Fibroblast of mammary gland (primary cell): ENCODE data around the gene SPINK2.

Experiments
- DNase-seq: peaks from one replicate; pipeline ENCODE4 v3.0.0-alpha.2; 2010; ENCODE audit warnings: low read depth
- H3K4me3 ChIP-seq: 2 replicates; pipeline ENCODE4 v1.5.1; 2011; ENCODE audit warnings: low read depth, mild to moderate bottlenecking, low read length, moderate library complexity; ENCODE audit not compliant: control insufficient read depth
- TF ChIP-seq, protein P1 (sequence below): conservative IDR thresholded peaks from 2 replicates; pipeline ENCODE4 v1.5.1; 2011; ENCODE audit warnings: low read depth, low read length, inconsistent platforms; ENCODE audit not compliant: control insufficient read depth, insufficient read depth

The SPINK2 gene

GRCh38 chr4:56768316-56768715 is 53.2 kb downstream of the SPINK2 start:
- TF ChIP-seq, protein P1, sequence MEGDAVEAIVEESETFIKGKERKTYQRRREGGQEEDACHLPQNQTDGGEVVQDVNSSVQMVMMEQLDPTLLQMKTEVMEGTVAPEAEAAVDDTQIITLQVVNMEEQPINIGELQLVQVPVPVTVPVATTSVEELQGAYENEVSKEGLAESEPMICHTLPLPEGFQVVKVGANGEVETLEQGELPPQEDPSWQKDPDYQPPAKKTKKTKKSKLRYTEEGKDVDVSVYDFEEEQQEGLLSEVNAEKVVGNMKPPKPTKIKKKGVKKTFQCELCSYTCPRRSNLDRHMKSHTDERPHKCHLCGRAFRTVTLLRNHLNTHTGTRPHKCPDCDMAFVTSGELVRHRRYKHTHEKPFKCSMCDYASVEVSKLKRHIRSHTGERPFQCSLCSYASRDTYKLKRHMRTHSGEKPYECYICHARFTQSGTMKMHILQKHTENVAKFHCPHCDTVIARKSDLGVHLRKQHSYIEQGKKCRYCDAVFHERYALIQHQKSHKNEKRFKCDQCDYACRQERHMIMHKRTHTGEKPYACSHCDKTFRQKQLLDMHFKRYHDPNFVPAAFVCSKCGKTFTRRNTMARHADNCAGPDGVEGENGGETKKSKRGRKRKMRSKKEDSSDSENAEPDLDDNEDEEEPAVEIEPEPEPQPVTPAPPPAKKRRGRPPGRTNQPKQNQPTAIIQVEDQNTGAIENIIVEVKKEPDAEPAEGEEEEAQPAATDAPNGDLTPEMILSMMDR = no peak
- no peak for DNase-seq
- H3K4me3 ChIP-seq = no peak overlapping the region

DNA sequence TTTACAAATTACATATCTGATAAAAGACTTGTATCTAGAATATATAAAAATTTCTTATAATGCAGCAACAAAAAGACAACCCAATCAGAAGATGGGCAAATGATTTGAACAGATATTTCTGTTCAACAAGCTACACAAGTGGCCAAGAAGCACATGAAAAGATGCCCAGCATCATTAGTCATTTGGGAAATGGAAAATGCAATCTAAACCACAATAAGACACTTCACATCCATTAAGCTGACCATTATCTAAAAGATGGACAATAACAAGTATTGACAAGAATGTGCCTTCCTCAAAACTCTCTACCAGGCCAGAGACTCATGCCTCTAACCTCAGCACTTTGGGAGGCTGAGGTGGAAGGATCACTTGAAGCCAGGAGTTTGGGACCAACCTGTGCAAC is 53.9 kb downstream of the SPINK2 start:
- no peak overlapping the region for H3K4me3 ChIP-seq
- peak; percentile 45 for DNase-seq
- TF ChIP-seq, protein P1 = no peak

DNA sequence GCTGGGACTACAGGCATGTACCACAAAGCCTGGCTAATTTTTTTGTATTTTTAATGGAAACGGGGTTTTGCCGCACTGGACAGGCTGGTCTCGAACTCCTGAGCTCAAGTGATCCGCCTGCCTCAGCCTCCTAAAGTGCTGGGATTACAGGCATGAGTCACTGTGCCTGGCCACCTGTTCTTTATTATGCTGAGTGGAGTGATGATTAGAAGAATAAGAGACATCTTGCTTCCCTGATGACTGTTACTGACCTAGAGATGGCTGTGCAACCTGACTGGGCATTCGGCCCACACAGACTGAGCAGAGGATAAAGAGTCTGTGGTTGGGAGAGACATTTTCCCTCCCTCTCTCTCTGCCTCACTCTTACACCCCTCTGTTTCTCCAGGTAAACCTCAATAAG is 56.7 kb downstream of the SPINK2 start:
- TF ChIP-seq, protein P1 = no peak
- no peak overlapping the region for H3K4me3 ChIP-seq
- DNase-seq = peak; percentile 95

DNA sequence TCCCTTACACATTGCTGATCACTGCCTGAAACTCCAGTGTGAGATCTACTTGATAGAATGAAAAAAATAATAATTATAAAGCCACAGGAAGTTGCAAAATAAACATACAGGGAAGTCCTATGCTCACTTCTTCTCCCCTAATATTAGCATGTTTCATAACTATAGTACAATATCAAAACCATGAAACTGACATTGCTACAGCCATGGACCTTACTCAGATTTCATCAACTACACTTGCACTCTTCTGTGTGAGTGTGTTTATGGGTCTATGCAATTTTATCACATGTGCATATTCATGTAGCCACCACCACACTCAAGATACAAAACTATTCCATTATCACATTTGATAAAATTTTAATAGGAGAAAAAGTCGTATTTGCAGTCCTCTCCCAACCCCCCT is 57.3 kb downstream of the SPINK2 start:
- TF ChIP-seq, protein P1 = no peak
- no peak overlapping the region for H3K4me3 ChIP-seq
- DNase-seq = no peak

DNA sequence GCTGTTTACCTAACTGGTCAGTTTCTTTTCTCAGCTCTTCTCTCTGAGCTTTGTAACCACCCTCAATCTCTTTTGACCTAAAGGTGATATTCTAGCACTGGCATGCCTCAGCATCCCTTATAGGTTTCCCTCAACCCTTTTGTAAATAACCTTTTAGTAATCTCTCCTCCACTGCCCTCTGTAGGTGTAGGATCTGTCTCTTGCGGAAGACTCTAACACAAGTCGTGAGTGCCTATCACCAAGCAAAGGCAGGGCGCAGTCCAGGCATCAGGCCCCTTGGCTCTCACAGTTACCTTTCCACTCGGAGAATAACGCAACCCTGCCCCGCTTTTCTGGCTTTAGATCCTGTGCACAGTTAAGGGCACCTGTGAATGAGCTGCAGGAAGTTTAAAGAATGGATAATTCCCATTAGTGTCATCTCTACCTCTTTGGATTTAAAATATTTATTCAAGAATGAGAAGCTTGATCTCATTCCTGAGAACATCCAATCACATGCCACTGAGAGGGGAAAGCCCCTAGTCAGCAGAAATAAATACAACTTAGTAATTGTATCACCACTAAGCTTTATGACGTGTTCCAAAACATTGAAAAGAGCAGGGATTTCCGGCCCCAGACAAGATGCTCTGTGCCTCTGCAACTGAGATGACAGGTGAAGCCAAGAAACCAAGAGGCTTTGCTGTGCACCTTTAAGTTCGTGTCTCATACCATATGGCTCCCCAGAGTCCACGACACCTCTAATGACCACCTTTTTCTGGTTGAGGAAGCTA is 58.8 kb downstream of the SPINK2 start:
- DNase-seq = no peak
- no peak overlapping the region for H3K4me3 ChIP-seq
- TF ChIP-seq, protein P1 = no peak

DNA sequence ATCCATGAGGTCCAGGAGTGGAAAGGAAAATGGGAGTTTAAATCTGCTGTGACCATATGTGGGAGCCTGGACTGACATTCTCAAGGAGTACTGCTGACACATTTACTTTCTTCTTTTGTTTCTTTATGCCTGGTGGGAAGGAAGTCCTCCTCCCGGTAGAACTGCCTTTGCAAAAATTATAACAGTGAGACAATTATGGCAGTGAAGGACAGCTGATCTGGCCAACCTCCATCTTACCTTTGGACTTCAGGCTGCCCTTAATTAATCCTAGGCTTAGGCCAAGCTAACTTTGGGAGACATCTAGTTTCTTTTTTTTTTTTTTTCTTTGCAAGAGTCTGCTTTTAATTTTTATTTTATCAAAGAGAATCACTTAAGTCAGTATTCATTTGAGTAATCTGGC is 61.3 kb downstream of the SPINK2 start:
- no peak overlapping the region for H3K4me3 ChIP-seq
- TF ChIP-seq, protein P1 = no peak
- no peak for DNase-seq
